HG02970 (cell line): ENCODE results near the gene POSTN.

Experiments
- ATAC-seq: cut with Tn5 transposase; IDR thresholded peaks from one replicate; pipeline ENCODE4 v1.9.1; 2021; ENCODE audit warnings: mild to moderate bottlenecking, moderate library complexity, moderate number of reproducible peaks; ENCODE audit not compliant: unreplicated experiment, low FRiP score

The POSTN gene

DNA sequence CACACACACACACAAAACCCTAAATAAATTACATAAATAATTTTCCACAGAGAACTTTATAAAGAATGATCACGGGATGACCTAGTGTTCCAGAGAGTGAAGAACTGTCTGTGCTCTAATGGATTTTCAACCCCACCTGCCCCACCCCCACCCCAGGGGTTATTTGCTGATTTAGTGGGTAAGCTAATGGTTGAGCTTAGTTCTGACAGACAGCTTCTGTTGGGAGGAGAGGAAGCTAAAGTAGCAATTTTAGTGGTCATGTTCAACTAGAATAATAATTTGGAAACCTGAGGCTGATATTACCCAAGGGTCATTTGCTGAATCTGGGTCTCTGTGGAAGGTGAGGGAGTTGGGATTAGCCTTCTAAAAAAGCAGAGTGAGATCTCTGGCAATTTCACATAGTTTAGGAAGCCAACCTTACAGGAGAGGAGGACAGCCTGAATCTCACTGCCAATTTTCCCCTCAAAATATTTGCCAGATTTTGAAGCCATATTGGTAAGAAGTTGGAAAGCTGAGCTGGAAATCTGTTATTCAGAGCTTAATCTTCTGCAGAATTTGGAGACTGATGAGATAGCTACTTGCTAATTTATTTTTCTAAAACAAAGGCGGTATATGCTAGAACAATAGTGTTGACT lies 68.7 kb downstream of the POSTN start:
- ATAC-seq, result no peak

DNA sequence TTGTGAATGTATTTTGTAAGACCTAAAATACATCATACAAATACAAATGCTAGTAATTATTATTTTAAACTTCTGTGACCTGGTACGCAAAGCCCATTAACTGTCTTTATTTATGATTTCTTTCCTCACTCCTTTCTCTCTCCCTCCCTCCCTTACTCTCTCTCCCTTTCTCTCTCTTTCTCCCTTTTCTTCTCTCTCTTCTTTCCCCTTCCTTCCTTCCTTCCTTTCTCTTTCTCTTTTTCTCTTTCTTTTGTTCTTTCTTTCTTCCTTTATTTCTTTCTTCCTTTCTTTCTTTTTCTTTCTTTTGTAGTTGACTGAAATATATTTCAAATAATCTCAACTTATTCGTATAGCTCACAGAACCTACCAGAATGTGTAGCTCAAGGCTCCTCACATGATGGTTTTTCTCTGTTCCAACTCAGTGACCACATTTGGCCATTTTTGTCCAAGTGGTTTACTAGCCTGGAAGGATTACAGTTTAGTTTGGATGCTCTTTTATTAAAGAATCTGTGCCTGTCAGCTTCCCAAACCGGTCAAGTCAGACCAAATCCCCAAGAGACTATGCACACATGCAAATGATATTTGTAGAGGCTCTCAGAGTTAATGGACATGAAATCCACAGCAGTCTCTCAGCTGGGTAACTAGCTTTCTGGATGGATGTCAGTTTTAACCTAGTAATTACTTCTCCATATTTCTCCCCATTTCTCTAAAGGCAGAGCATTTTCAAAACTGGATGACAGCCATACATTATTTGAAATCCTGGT lies 71.7 kb downstream of the POSTN start:
- no peak for ATAC-seq

DNA sequence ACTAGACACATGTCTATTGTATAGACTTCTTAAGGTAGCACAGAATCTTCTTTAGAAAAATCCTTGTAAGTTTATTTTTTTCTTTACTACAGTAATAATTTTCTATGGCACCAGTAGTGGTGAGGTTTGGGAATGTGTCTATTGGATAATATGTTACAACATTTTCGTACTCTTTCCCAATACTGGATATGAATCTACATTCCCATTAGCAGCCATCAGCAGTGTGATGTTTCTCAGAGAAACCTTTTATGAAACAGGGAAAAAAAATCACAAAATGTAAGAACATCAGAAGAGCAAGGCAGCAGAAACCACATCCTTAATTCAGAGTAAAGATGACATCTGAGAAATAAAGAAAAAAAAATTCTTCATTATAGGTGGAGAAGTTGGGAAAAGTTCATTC lies 83.3 kb downstream of the POSTN start:
- ATAC-seq, result no peak
